Measurements from ENCODE around the gene IQCB1. TPM values are rescaled to one million over a fixed set of nuclear protein-coding genes. Genes with fewer than 3 reads are reported as not detected.
A peak's percentile ranks its signal among the peaks of the same experiment; 100 is the strongest.

IQCB1 gene
- total RNA-seq, 4 donors from 2014 or later: 16.3 to 37.9 (median 31.4) TPM

DNA sequence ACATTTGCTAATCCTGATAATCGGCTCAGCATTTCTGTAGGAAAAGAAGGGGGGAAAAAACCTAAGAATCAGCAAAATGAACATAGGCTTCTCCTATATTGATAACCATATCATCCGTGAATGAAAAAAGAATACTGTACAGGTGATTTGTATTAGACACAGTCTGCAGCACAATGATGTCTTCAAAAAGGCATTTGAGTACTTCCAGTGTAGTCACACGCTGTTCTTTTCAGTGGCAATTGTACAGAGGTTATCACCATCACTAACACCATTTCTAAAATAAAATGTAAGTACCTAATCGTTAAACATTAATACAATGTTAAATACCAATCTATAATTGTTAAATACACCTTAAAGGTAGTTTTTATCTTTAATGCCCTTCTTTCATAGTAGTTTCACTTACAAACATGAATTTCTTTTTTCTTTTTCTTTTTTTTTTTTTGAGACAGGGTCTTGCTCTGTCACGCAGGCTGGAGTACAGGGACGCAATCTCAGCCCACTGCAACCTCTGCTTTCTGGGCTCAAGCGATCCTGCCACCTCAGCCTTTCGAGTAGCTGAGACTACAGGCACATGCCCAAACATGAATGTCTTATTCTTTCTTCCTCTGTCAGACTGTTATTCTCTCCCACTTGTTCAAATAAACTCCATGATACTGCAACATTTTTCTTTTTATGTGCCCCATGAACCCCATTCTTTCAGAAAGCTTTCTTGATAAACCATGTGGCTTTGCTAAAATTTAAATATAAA is 103.7 kb downstream of the IQCB1 start:
- H3K9me3 ChIP-seq: no peaks in the 10 kb centered on the region
- H3K4me3 ChIP-seq (replicated peaks in 1 of 3): no peak overlapping the region
- DNase-seq: no peak
- TF ChIP-seq, protein P1, sequence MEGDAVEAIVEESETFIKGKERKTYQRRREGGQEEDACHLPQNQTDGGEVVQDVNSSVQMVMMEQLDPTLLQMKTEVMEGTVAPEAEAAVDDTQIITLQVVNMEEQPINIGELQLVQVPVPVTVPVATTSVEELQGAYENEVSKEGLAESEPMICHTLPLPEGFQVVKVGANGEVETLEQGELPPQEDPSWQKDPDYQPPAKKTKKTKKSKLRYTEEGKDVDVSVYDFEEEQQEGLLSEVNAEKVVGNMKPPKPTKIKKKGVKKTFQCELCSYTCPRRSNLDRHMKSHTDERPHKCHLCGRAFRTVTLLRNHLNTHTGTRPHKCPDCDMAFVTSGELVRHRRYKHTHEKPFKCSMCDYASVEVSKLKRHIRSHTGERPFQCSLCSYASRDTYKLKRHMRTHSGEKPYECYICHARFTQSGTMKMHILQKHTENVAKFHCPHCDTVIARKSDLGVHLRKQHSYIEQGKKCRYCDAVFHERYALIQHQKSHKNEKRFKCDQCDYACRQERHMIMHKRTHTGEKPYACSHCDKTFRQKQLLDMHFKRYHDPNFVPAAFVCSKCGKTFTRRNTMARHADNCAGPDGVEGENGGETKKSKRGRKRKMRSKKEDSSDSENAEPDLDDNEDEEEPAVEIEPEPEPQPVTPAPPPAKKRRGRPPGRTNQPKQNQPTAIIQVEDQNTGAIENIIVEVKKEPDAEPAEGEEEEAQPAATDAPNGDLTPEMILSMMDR (IDR thresholded peaks at IDR 0.05): no peak
- no peak for TF ChIP-seq POLR2A (IDR thresholded peaks at IDR 0.05)
- H3K27me3 ChIP-seq: no peaks in the 10 kb centered on the region
- intact Hi-C loops (cut with DNase I): no loop called here
- peaks cover 0 to 4% of the 10 kb centered on the region in 2 donors for H3K36me3 ChIP-seq
- peaks cover 11 to 21% of the 10 kb centered on the region in 2 donors for H3K4me1 ChIP-seq
- 92 to 93% methylated on average over 8 of the region's 8 CpGs for WGBS, 2 donors
- peak overlapping the region in 1 of 3 donors; percentile 19 for H3K27ac ChIP-seq

DNA sequence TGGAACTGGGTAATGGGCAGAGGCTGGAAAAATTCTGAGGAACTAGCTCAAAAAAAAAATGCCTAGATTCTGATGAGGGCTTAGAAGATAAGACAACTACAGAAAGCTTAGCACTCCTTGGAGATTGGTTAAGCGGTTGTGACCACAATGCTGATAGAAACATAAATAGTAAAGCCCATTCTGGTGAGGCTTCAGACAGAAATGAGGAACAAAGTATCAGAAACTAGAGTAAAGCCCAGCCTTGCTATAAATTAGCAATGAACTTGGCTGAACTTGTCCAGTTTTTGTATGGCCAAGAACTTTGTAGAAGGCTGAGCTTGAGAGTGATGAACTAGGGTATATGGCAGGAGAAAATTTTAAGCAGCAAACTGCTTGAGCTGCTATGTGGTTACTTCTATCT is 110.7 kb downstream of the IQCB1 start:
- H3K9me3 ChIP-seq: no peaks in the 10 kb centered on the region
- no peaks in the 10 kb centered on the region for H3K27me3 ChIP-seq
- no peak overlapping the region for H3K27ac ChIP-seq
- TF ChIP-seq, protein P1 (IDR thresholded peaks at IDR 0.05): no peak
- no peak for TF ChIP-seq POLR2A (IDR thresholded peaks at IDR 0.05)
- H3K36me3 ChIP-seq: peaks cover 25 to 62% of the 10 kb centered on the region in 2 donors
- intact Hi-C loops (cut with DNase I): no loop called here
- H3K4me3 ChIP-seq (replicated peaks in 1 of 3): no peak overlapping the region
- no peak for DNase-seq
- 91 to 92% methylated on average over 1 of the region's 1 CpG for WGBS, 2 donors
- H3K4me1 ChIP-seq: no peaks in the 10 kb centered on the region

DNA sequence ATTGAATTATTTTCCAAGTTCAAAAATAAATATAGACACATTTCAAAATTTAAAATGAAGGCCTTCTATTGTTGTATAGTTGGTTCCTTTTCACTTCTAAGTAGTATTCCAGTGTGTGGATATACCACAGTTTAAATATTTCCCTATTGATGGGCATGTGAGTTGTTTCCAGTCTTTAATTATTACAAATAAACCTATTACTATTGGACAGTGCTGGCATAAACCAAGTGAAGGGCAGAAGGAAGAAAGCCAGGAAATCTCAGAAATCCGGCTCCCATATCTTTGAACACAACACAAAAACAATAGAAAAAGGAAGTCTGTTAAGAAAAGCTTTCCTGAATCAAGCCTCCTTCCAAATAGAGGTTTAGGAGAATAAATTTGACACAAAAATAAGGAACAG is 111.4 kb downstream of the IQCB1 start:
- Histone ChIP-seq H3K4me3 (replicated peaks in 1 of 3) (no peak overlapping the region), H3K27ac (no peak overlapping the region), H3K36me3 (peaks cover 31 to 62% of the 10 kb centered on the region in 2 donors), H3K27me3 (no peaks in the 10 kb centered on the region), H3K9me3 (no peaks in the 10 kb centered on the region), H3K4me1 (no peaks in the 10 kb centered on the region)
- WGBS, 2 donors: 84 to 93% methylated on average over 1 of the region's 1 CpG
- DNase-seq: no peak
- no peak for TF ChIP-seq POLR2A (IDR thresholded peaks at IDR 0.05)
- TF ChIP-seq, protein P1 (IDR thresholded peaks at IDR 0.05): no peak
- intact Hi-C loops (cut with DNase I): no loop called here

DNA sequence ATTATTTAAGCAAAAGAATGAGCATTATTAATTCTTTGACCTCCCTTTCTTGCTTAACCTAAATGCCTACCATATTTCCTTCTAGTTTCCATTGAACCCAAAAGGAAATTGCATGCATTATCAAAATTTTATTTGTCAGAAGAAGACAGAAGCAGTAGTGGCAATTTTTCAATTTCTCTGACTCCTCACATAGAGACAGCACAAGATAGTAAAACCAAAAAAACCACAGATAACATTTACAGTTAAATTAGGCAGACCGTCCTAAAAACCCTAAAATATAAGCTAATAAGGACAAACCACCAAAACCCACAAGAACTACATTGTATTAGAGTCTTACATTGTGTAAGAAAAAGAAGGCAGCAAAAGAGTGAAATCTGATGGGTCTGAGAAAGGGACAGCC is 112.4 kb downstream of the IQCB1 start:
- Histone ChIP-seq H3K27ac (no peak overlapping the region), H3K4me3 (replicated peaks in 1 of 3) (no peak overlapping the region)
- TF ChIP-seq POLR2A (IDR thresholded peaks at IDR 0.05): no peak
- TF ChIP-seq, protein P1 (IDR thresholded peaks at IDR 0.05): no peak

DNA sequence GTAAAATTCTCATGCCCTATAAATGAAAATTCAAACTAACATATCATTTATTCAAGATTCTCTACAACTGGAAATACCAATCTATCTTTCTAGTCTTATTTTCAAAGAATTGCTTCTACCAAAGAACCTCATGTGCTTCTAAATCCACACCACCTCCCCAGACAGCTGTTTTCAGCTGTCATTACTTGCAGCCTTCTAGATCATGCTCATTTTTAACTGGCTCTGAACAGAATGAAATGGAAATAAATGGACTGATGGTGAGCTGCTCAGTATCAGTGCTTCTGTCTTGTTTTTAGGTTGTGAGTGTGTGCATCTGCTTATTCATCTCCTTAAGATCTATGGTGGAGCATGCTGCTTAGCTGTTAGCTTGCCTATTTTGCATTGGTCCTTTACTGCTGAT is 114.7 kb downstream of the IQCB1 start:
- Histone ChIP-seq H3K4me3 (replicated peaks in 1 of 3) (no peak overlapping the region), H3K27ac (peak overlapping the region in 1 of 3 donors; percentile 39), H3K4me1 (no peaks in the 10 kb centered on the region), H3K9me3 (no peaks in the 10 kb centered on the region), H3K36me3 (peaks cover 48 to 85% of the 10 kb centered on the region in 2 donors), H3K27me3 (no peaks in the 10 kb centered on the region)
- TF ChIP-seq, protein P1 (IDR thresholded peaks at IDR 0.05): no peak
- no peak for TF ChIP-seq POLR2A (IDR thresholded peaks at IDR 0.05)
- DNase-seq: no peak
- intact Hi-C loops (cut with DNase I): no loop called here

More for the DNA sequence above, 112.4 kb downstream of the IQCB1 start:
- Histone ChIP-seq H3K27me3 (no peaks in the 10 kb centered on the region), H3K36me3 (peaks cover 42 to 71% of the 10 kb centered on the region in 2 donors), H3K4me1 (no peaks in the 10 kb centered on the region), H3K9me3 (no peaks in the 10 kb centered on the region)
- intact Hi-C loops (cut with DNase I): no loop called here
- DNase-seq: no peak
- 96 to 97% methylated on average over 1 of the region's 1 CpG for WGBS, 2 donors
